GM23248 (cell line): ENCODE results near the gene ENAH.

Experiments used
- EZH2 ChIP-seq: fragments of 200-600 bp; sonication (generic); IDR thresholded peaks from 2 replicates; pipeline ENCODE4 v1.6.1; 2018; ENCODE audit warnings: antibody characterized with exemption, mild to moderate bottlenecking; ENCODE audit not compliant: insufficient read depth, poor library complexity, severe bottlenecking
- EZH2phosphoT487 ChIP-seq: fragments of 200-600 bp; sonication (generic); IDR thresholded peaks from 2 replicates; pipeline ENCODE4 v1.6.1; 2018; ENCODE audit warnings: antibody characterized with exemption, moderate library complexity, mild to moderate bottlenecking, low read depth; ENCODE audit not compliant: insufficient read depth

- no peak for TF ChIP-seq EZH2
- TF ChIP-seq EZH2phosphoT487, result no peak
Observed at GRCh38 chr1:225645194-225645895, 7.6 kb downstream of the ENAH start.
